SU-DHL-6 (cell line): ENCODE data around the gene LTK.
A peak's percentile ranks its signal among the peaks of the same experiment; 100 is the strongest.

Source experiments
- H2AFZ ChIP-seq: fragments of 200-600 bp; sonication (generic); 2 replicates; pipeline ENCODE4 v1.6.1; 2014; ENCODE audit warnings: low read depth, mild to moderate bottlenecking, moderate library complexity, mixed read lengths, antibody characterized with exemption, low read length; ENCODE audit not compliant: severe bottlenecking
- H3F3A ChIP-seq: fragments of 200-600 bp; shearing (Covaris generic); 2 replicates; pipeline ENCODE4 v1.6.0; 2016; ENCODE audit warnings: antibody characterized with exemption, mild to moderate bottlenecking; ENCODE audit not compliant: insufficient read depth
- H3K27ac ChIP-seq: fragments of 200-600 bp; sonication (generic); 2 replicates; pipeline ENCODE4 v1.5.1; 2016; ENCODE audit warnings: low read depth, mild to moderate bottlenecking, low read length, moderate library complexity, mixed read lengths
- H3K27me3 ChIP-seq: fragments of 200-600 bp; sonication (generic), shearing (Covaris generic); 2 replicates; pipeline ENCODE4 v1.6.0; 2014; ENCODE audit warnings: mild to moderate bottlenecking, low read length
- H3K36me3 ChIP-seq: fragments of 200-600 bp; sonication (generic); 2 replicates; pipeline ENCODE4 v1.6.1; 2014; ENCODE audit warnings: mild to moderate bottlenecking, low read length, mixed read lengths
- H3K4me2 ChIP-seq: fragments of 300-600, 200-600 bp; shearing (Covaris generic), sonication (generic); 2 replicates; pipeline ENCODE4 v1.6.0; 2014; ENCODE audit warnings: low read length, low read depth, mild to moderate bottlenecking; ENCODE audit not compliant: poor library complexity, severe bottlenecking
- H3K4me3 ChIP-seq: fragments of 200-600 bp; sonication (generic); 2 replicates; pipeline ENCODE4 v1.5.1; 2014; ENCODE audit warnings: antibody characterized with exemption, low read length, mild to moderate bottlenecking, mixed read lengths; ENCODE audit not compliant: insufficient read depth, poor library complexity, severe bottlenecking
- H3K79me2 ChIP-seq: fragments of 200-600 bp; sonication (generic); 2 replicates; pipeline ENCODE4 v1.6.1; 2014; ENCODE audit warnings: mild to moderate bottlenecking, low read length, moderate library complexity; ENCODE audit not compliant: insufficient read depth
- H3K9ac ChIP-seq: fragments of 200-600 bp; sonication (generic); 2 replicates; pipeline ENCODE4 v1.7.0; 2014; ENCODE audit warnings: mild to moderate bottlenecking, low read length
- H3K9me2 ChIP-seq: fragments of 200-600 bp; sonication (generic); replicated peaks from 2 replicates; pipeline ENCODE4 v1.6.1; 2014; ENCODE audit warnings: low read length; ENCODE audit not compliant: insufficient read depth
- H3K9me3 ChIP-seq: fragments of 200-600 bp; sonication (generic); 2 replicates; pipeline ENCODE4 v1.6.1; 2014; ENCODE audit warnings: low read length, mixed read lengths; ENCODE audit not compliant: insufficient read depth
- H4K20me1 ChIP-seq: fragments of 200-600 bp; sonication (generic); 2 replicates; pipeline ENCODE4 v1.6.1; 2014; ENCODE audit warnings: low read depth, mild to moderate bottlenecking, antibody characterized with exemption, low read length, moderate library complexity, mixed read lengths
- EZH2phosphoT487 ChIP-seq: fragments of 200-600 bp; sonication (generic), shearing (Covaris generic); conservative IDR thresholded peaks from 2 replicates; pipeline ENCODE4 v1.6.1; 2018; ENCODE audit warnings: mild to moderate bottlenecking, antibody characterized with exemption, low read length, moderate library complexity, mixed read lengths
- TF ChIP-seq, protein P1 (sequence below): fragments of 200-600 bp; sonication (generic); IDR thresholded peaks from one replicate; pipeline ENCODE4 v1.5.1; 2017; ENCODE audit warnings: antibody characterized with exemption, mild to moderate bottlenecking, low read length, moderate library complexity; ENCODE audit not compliant: insufficient read depth, poor library complexity, severe bottlenecking

LTK gene

DNA sequence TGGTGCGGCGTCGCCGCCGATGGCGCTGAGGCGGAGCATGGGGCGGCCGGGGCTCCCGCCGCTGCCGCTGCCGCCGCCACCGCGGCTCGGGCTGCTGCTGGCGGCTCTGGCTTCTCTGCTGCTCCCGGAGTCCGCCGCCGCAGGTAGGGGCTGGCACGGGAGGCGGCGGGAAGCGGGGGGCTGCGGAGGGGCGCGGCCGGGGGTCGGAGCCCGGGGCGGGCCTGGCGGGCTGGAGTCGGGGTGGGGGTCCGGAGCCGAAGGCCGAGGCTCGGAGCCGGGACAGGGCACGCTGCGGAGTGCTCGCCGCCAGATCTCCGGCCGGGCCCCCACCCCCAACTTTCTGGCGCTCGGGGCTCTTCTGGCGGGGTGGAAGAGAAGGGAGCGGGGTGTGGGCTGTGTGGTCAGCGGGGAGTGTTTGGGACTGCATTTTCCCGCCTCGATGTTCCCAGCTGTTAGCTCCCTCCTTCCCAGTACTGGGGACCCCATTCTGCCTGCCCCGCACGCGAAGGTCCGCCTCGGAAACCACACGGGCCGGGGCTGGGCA is 45.7 kb upstream of the LTK start:
- Histone ChIP-seq H3K27ac (no peak overlapping the region), H3K36me3 (no peaks in the 10 kb centered on the region), H3K79me2 (no peaks in the 10 kb centered on the region), H4K20me1 (no peaks in the 10 kb centered on the region), H3K9ac (peak overlapping the region; percentile 45), H3K4me3 (peak overlapping the region; percentile 47), H3F3A (peaks cover 13% of the 10 kb centered on the region; the same call in 1 of the 2 replicates), H3K9me3 (no peaks in the 10 kb centered on the region), H2AFZ (peak overlapping the region; percentile 56), H3K9me2 (no peaks in the 10 kb centered on the region), H3K27me3 (peaks cover 2% of the 10 kb centered on the region; the same call in 1 of the 2 replicates), H3K4me2 (peak overlapping the region; percentile 57)
- no peak for TF ChIP-seq EZH2phosphoT487
- TF ChIP-seq, protein P1, sequence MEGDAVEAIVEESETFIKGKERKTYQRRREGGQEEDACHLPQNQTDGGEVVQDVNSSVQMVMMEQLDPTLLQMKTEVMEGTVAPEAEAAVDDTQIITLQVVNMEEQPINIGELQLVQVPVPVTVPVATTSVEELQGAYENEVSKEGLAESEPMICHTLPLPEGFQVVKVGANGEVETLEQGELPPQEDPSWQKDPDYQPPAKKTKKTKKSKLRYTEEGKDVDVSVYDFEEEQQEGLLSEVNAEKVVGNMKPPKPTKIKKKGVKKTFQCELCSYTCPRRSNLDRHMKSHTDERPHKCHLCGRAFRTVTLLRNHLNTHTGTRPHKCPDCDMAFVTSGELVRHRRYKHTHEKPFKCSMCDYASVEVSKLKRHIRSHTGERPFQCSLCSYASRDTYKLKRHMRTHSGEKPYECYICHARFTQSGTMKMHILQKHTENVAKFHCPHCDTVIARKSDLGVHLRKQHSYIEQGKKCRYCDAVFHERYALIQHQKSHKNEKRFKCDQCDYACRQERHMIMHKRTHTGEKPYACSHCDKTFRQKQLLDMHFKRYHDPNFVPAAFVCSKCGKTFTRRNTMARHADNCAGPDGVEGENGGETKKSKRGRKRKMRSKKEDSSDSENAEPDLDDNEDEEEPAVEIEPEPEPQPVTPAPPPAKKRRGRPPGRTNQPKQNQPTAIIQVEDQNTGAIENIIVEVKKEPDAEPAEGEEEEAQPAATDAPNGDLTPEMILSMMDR = no peak

DNA sequence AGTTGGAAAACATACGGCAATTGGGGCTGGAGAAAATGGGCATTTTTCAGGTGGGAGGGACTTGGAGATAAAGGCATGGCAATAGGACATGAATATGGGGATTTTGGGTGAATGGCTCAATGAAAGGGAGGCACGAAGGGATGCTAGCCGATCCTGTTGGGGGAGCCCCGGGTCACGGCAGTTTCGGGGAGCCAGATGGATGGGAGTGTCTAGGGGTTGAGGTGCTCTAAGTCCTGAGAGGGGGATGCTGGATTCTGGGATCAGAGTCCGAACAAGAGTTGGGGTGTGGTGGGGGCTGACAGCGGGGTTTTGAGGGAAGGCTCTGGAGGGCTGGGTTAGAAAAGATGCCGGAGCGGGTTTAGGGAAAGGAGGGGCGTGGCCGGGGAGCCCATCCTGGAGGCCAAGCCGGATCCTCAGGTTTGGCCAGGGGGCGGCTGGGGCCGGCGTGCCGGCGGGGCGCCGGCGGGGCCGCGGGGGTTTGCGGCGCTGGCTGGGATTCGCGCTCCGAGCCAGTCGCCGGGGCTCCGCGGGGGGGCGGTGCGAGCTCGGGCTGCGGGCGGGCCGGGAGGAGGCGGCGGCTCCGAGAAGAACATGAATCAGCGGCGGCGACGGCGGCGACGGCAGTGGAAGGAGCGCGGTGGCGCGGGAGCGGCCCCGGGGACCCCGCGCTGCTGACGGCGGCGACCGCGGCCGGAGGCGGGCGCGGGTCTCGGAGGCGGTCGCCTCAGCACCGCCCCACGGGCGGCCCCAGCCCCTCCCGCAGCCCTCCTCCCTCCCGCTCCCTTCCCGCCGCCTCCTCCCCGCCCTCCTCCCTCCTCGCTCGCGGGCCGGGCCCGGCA is 45.0 kb upstream of the LTK start, which contains the start of gene TYRO3:
Gene TYRO3 (plus strand): TSS at position 813 of the 839 bp plus-strand sequence. CDS start 46 bp downstream, outside the sequence.
- H3K79me2 ChIP-seq = no peaks in the 10 kb centered on the region
- H3K4me3 ChIP-seq = peak within 1 kb of the TSS; percentile 47
- no peaks in the 10 kb centered on the region for H3K36me3 ChIP-seq
- TF ChIP-seq, protein P1 = no peak
- TF ChIP-seq EZH2phosphoT487 = no peak
- no peaks in the 10 kb centered on the region for H4K20me1 ChIP-seq
- H3K27me3 ChIP-seq = peaks cover 2% of the 10 kb centered on the region; the same call in 1 of the 2 replicates
- peak within 1 kb of the TSS; percentile 66 for H2AFZ ChIP-seq
- H3K9me3 ChIP-seq = no peaks in the 10 kb centered on the region
- H3F3A ChIP-seq = peaks cover 13% of the 10 kb centered on the region; the same call in 1 of the 2 replicates
- H3K9ac ChIP-seq = peak within 1 kb of the TSS; percentile 45
- no peaks in the 10 kb centered on the region for H3K9me2 ChIP-seq
- peak within 1 kb of the TSS; percentile 57 for H3K4me2 ChIP-seq
- no peak within 1 kb of the TSS for H3K27ac ChIP-seq

DNA sequence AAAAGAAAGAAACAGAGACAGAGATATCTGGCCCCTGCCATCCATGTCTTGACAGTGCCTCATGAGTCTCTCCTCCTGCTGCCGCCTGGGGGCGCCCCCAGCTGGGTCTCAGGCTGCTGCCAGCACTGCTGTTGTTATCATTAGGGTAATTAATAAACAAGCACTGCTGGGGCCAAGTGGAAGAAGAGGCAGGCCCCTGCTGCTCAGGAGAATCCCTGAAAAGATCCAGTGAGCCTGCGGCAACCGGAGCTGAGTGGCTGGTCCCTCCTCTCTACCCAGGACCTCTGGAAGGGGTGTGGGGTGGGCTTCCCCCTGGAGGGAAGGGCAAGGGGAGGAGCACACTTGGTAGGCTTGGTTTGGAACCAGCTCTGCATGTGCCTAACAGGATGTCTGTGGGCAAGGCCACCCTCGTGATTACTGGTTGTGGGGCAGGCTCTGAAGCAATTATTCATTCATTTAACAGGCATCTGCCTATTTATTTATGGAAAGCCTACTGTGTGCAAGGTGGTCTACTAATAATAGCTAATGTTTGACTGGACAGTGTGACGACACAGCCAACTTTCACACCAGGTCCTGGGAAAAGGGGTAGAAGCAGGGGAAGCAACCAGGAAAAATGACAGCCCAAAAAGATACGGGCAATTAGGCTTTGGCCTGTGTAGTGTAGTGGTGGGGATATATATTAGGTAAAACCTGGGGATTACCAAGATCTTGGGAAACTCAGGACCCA is 44.2 kb upstream of the LTK start:
- Histone ChIP-seq H3F3A (peaks cover 13% of the 10 kb centered on the region; the same call in 1 of the 2 replicates), H3K4me2 (peak overlapping the region; percentile 57), H4K20me1 (no peaks in the 10 kb centered on the region), H3K9me2 (no peaks in the 10 kb centered on the region), H3K9me3 (no peaks in the 10 kb centered on the region), H3K27me3 (peaks cover 2% of the 10 kb centered on the region; the same call in 1 of the 2 replicates), H3K4me3 (no peak overlapping the region), H2AFZ (peak overlapping the region; percentile 66), H3K27ac (no peak overlapping the region), H3K79me2 (no peaks in the 10 kb centered on the region), H3K9ac (peak overlapping the region; percentile 45; the same call in 1 of the 2 replicates), H3K36me3 (no peaks in the 10 kb centered on the region)
- TF ChIP-seq, protein P1 = peak; percentile 96
- no peak for TF ChIP-seq EZH2phosphoT487
